SU-DHL-6 (cell line): ENCODE measurements around the gene DMRTB1.

Source experiments
- H2AFZ ChIP-seq: fragments of 200-600 bp; sonication (generic); 2 replicates; pipeline ENCODE4 v1.6.1; 2014; ENCODE audit warnings: low read depth, mild to moderate bottlenecking, moderate library complexity, mixed read lengths, antibody characterized with exemption, low read length; ENCODE audit not compliant: severe bottlenecking
- H3F3A ChIP-seq: fragments of 200-600 bp; shearing (Covaris generic); 2 replicates; pipeline ENCODE4 v1.6.0; 2016; ENCODE audit warnings: antibody characterized with exemption, mild to moderate bottlenecking; ENCODE audit not compliant: insufficient read depth
- H3K27ac ChIP-seq: fragments of 200-600 bp; sonication (generic); 2 replicates; pipeline ENCODE4 v1.5.1; 2016; ENCODE audit warnings: low read depth, mild to moderate bottlenecking, low read length, moderate library complexity, mixed read lengths
- H3K27me3 ChIP-seq: fragments of 200-600 bp; sonication (generic), shearing (Covaris generic); 2 replicates; pipeline ENCODE4 v1.6.0; 2014; ENCODE audit warnings: mild to moderate bottlenecking, low read length
- H3K36me3 ChIP-seq: fragments of 200-600 bp; sonication (generic); 2 replicates; pipeline ENCODE4 v1.6.1; 2014; ENCODE audit warnings: mild to moderate bottlenecking, low read length, mixed read lengths
- H3K4me2 ChIP-seq: fragments of 300-600, 200-600 bp; shearing (Covaris generic), sonication (generic); 2 replicates; pipeline ENCODE4 v1.6.0; 2014; ENCODE audit warnings: low read length, low read depth, mild to moderate bottlenecking; ENCODE audit not compliant: poor library complexity, severe bottlenecking
- H3K4me3 ChIP-seq: fragments of 200-600 bp; sonication (generic); 2 replicates; pipeline ENCODE4 v1.5.1; 2014; ENCODE audit warnings: antibody characterized with exemption, low read length, mild to moderate bottlenecking, mixed read lengths; ENCODE audit not compliant: insufficient read depth, poor library complexity, severe bottlenecking
- H3K79me2 ChIP-seq: fragments of 200-600 bp; sonication (generic); 2 replicates; pipeline ENCODE4 v1.6.1; 2014; ENCODE audit warnings: mild to moderate bottlenecking, low read length, moderate library complexity; ENCODE audit not compliant: insufficient read depth
- H3K9ac ChIP-seq: fragments of 200-600 bp; sonication (generic); 2 replicates; pipeline ENCODE4 v1.7.0; 2014; ENCODE audit warnings: mild to moderate bottlenecking, low read length
- H3K9me2 ChIP-seq: fragments of 200-600 bp; sonication (generic); replicated peaks from 2 replicates; pipeline ENCODE4 v1.6.1; 2014; ENCODE audit warnings: low read length; ENCODE audit not compliant: insufficient read depth
- H3K9me3 ChIP-seq: fragments of 200-600 bp; sonication (generic); 2 replicates; pipeline ENCODE4 v1.6.1; 2014; ENCODE audit warnings: low read length, mixed read lengths; ENCODE audit not compliant: insufficient read depth
- H4K20me1 ChIP-seq: fragments of 200-600 bp; sonication (generic); 2 replicates; pipeline ENCODE4 v1.6.1; 2014; ENCODE audit warnings: low read depth, mild to moderate bottlenecking, antibody characterized with exemption, low read length, moderate library complexity, mixed read lengths
- EZH2phosphoT487 ChIP-seq: fragments of 200-600 bp; sonication (generic), shearing (Covaris generic); conservative IDR thresholded peaks from 2 replicates; pipeline ENCODE4 v1.6.1; 2018; ENCODE audit warnings: mild to moderate bottlenecking, antibody characterized with exemption, low read length, moderate library complexity, mixed read lengths
- TF ChIP-seq, protein P1 (sequence below): fragments of 200-600 bp; sonication (generic); IDR thresholded peaks from one replicate; pipeline ENCODE4 v1.5.1; 2017; ENCODE audit warnings: antibody characterized with exemption, mild to moderate bottlenecking, low read length, moderate library complexity; ENCODE audit not compliant: insufficient read depth, poor library complexity, severe bottlenecking

DMRTB1 gene

DNA sequence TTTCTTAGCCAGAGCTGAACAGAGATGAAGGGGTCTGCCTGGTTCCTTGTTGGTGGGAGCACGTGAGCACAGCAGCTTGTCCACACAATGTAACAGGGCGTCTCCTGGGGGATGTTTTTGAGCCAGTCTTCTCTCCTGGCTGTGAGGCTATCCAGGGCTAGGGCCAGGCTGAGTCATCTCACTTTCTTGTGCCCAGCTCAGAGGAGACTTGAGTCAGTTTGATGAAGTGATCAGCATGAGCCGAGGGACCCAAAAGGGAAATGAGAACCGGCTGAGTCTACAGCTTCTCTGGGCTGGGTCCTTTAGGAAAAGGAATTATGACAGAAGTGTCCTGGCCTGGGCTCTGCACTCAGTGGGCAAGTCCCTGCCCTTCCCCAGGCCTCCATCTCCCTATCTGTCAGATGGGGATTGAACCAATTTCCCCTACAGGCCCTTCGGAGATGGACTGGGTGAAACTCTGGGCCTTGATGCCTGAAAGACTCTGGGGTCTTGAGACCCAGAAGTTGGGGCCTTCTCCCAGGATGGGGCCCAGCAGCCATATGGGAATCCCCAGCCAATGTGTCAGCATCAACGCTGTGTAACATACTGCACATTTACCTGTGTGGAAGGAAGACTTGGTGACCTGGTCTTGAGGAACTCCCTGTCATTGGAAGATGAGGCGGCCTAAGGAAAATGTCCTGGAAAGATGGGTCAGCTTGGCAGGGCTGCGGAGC lies 36.6 kb downstream of the DMRTB1 start:
- Histone ChIP-seq H2AFZ (no peak overlapping the region), H3K4me2 (no peak overlapping the region)

DNA sequence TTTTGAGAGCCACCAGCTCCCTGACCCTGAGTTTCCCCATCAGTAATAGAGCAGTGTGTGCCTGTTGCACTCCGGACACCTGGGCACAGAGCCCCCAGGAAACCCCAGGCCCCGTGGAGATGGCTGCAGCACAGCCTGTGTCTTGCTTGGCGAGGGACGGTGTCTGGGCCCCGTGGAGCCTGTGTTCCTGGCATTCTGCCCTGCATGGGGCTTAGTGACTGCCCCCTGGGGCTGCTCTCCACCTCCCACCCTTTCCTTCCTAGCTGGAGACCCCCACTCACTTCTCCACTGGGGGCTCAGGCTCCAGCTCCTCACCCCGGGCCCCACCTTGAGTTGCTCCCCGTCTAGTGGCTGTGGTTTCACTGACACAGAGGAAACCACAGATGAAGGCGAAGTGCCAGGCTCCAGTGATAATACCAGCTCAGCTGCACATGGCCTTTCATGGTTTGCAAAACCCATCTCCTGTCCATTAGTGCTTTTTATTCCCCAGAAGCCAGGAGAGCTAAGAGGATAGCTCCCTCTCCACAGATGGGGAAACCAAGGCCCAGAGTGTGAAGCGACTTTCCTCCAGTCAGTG lies 39.4 kb downstream of the DMRTB1 start:
- Histone ChIP-seq H3K4me2 (no peak overlapping the region), H3F3A (no peaks in the 10 kb centered on the region), H3K9ac (no peak overlapping the region), H3K27ac (no peak overlapping the region), H3K4me3 (no peak overlapping the region), H3K9me3 (no peaks in the 10 kb centered on the region), H3K36me3 (no peaks in the 10 kb centered on the region), H3K9me2 (no peaks in the 10 kb centered on the region), H3K27me3 (no peaks in the 10 kb centered on the region), H3K79me2 (no peaks in the 10 kb centered on the region), H2AFZ (no peak overlapping the region), H4K20me1 (no peaks in the 10 kb centered on the region)
- TF ChIP-seq, protein P1, sequence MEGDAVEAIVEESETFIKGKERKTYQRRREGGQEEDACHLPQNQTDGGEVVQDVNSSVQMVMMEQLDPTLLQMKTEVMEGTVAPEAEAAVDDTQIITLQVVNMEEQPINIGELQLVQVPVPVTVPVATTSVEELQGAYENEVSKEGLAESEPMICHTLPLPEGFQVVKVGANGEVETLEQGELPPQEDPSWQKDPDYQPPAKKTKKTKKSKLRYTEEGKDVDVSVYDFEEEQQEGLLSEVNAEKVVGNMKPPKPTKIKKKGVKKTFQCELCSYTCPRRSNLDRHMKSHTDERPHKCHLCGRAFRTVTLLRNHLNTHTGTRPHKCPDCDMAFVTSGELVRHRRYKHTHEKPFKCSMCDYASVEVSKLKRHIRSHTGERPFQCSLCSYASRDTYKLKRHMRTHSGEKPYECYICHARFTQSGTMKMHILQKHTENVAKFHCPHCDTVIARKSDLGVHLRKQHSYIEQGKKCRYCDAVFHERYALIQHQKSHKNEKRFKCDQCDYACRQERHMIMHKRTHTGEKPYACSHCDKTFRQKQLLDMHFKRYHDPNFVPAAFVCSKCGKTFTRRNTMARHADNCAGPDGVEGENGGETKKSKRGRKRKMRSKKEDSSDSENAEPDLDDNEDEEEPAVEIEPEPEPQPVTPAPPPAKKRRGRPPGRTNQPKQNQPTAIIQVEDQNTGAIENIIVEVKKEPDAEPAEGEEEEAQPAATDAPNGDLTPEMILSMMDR: no peak
- TF ChIP-seq EZH2phosphoT487: no peak

More for the DNA sequence above, 36.6 kb downstream of the DMRTB1 start:
- Histone ChIP-seq H3K79me2 (no peaks in the 10 kb centered on the region), H3K9ac (no peak overlapping the region), H4K20me1 (no peaks in the 10 kb centered on the region), H3F3A (no peaks in the 10 kb centered on the region), H3K9me2 (no peaks in the 10 kb centered on the region), H3K4me3 (no peak overlapping the region), H3K9me3 (no peaks in the 10 kb centered on the region), H3K36me3 (no peaks in the 10 kb centered on the region), H3K27ac (no peak overlapping the region), H3K27me3 (no peaks in the 10 kb centered on the region)
- TF ChIP-seq EZH2phosphoT487: no peak
- TF ChIP-seq, protein P1: no peak

DNA sequence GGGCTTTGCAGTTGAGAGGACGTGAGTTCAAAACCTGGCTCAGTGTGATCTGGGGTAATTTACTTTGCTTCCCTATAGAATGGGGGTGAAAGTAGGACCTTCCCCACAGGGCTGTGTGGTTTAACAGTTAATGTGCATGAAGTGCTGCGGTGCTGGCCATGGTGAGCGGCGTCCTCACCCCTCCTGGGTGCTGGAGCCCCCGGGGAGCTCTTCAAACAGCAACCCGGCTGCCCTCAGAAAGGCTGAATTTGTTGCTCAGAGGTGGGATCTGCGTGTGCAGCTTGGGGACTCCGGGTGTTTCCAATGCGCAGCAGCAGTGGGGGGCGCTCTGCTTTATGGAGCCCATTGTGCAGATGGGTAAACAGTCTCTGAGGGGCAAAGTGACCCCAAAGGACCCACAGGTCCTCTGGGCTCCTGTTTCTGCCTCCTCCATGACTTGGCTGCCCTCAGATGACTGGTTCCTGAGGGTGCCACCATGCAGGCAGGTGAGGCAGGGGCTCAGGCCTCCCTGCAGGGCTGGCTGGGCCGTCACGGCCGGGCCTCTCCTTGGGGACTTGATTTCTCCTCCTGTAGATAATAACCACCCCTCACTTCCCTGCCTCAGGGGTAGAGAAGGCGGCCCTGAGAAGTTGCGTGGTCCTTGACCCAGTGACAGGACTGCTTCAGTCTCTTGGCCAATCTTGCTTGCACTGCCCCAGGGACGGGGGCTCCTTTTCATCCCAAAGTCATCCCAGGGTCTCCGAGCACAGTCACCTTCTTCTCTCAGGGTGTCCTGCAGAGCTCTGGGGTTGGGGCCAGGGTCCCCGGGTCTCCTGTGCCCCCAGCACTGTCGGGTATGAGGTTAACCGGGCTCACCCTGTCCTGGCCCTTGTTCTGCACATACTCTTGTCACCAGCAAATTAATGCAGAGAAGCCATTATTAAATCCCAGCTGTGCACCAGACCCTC lies 40.3 kb downstream of the DMRTB1 start:
- Histone ChIP-seq H3K9me3 (no peaks in the 10 kb centered on the region), H3F3A (no peaks in the 10 kb centered on the region), H3K79me2 (no peaks in the 10 kb centered on the region), H3K9me2 (no peaks in the 10 kb centered on the region), H3K4me2 (no peak overlapping the region), H3K9ac (no peak overlapping the region), H3K27ac (no peak overlapping the region), H3K36me3 (no peaks in the 10 kb centered on the region), H3K4me3 (no peak overlapping the region), H2AFZ (no peak overlapping the region), H4K20me1 (no peaks in the 10 kb centered on the region), H3K27me3 (no peaks in the 10 kb centered on the region)
- no peak for TF ChIP-seq EZH2phosphoT487
- TF ChIP-seq, protein P1: no peak
